ENCODE results near the gene HDDC3.

Gene HDDC3

DNA sequence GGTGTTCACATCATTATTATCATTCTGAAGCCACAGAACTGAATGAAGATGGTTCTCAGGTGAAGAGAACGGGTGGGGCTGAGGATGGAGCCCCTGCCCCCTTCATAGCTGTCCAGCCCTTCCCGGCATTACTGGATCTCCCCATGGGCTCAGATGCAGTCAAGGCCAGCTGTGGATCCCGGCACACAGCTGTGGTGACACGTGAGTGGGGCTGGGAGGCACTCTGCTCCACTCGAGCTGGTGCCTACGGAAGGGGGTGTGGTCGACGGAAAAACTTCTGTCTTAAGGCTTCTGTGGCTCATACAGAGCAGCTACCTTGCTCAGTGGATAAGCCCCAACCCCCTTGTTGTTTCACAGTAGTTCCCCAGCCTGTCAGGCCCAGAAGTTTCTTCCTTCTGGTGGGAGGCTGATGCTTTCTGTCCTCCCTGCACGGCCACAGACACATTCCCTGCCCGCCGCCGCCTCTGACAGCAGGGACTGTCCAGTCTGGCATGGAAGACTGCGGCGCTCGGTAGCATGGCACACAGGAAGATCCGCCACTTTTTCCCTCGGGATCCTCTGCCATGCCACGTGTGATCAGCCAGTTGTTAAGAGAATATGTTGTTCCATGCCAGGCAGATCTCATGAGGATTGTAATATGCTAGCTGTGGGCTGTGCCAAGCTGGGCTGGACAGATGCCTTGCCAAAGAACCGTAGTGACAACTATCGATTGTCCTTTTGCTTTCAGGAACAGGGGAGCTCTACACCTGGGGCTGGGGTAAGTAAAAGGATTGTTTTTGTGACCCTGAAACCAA, 28.1 kb upstream of the HDDC3 start:
- no peak overlapping the region for H3K9ac ChIP-seq (ENCODE audit: low read length)
- H3K27ac ChIP-seq (ENCODE audit: low read depth, low read length) = peak overlapping the region; percentile 16
- peaks cover 34% of the 10 kb centered on the region for H3K4me1 ChIP-seq (ENCODE audit: insufficient read depth, low read length)
- H3K9me3 ChIP-seq (ENCODE audit: low read length) = no peaks in the 10 kb centered on the region
- H3K36me3 ChIP-seq (ENCODE audit: insufficient read depth, low read length) = peaks cover 26% of the 10 kb centered on the region
- no peak overlapping the region for H3K4me3 ChIP-seq (ENCODE audit: low read depth in 1 of 2, low read length in 2 of 2)
- H3K27me3 ChIP-seq (ENCODE audit: control insufficient read depth in 1 of 2, insufficient read depth in 2 of 2, low read length in 2 of 2) = no peaks in the 10 kb centered on the region

DNA sequence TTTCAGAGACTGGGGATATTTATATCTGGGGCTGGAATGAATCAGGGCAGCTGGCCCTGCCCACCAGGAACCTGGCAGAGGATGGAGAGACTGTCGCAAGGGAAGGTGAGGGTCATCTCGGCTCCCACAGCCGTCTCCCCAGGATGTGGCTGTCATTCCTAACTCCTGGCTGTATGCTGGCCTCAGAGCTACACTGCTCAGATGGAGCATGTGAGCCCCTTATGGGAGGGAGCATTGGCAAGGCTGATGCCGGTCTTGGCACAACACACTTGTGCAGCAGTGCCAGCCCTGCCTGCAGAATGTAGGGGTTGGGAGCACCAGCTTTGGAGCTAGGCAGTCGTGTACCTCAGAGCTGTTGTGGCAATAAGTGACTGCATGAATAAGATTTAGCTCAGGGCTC, 27.5 kb upstream of the HDDC3 start:
- Histone ChIP-seq H3K9ac (ENCODE audit: low read length) (peak overlapping the region; percentile 35), H3K4me3 (ENCODE audit: low read depth in 1 of 2, low read length in 2 of 2) (no peak overlapping the region), H3K36me3 (ENCODE audit: insufficient read depth, low read length) (peaks cover 26% of the 10 kb centered on the region), H3K9me3 (ENCODE audit: low read length) (no peaks in the 10 kb centered on the region), H3K27ac (ENCODE audit: low read depth, low read length) (no peak overlapping the region), H3K27me3 (ENCODE audit: control insufficient read depth in 1 of 2, insufficient read depth in 2 of 2, low read length in 2 of 2) (no peaks in the 10 kb centered on the region), H3K4me1 (ENCODE audit: insufficient read depth, low read length) (peaks cover 38% of the 10 kb centered on the region)

DNA sequence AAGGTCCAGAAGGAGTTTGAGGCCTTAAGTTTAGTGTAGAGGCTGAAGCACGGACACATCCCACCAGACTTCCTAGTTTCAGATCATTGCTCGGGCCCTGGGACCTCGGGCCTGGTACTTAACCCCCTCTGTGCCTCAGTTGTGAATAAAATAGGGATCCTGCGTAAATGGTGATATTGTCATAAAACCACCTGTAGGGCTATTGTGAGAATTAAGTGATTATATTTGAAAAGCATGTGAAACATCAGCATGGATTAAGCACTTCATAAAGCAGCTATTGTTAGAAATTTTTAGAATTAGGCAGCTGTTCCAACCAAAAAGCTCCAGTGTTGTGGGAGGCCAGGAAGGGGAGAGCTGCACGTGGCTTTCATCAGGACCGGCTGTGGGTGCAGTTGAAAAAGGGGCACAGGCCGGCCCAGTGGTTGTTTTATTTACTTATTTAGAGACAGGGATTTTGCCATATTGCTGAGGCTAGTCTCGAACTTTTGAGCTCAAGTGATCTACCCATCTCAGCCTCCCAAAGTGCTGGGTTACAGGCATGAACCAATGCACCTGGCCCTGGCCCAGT, 26.8 kb upstream of the HDDC3 start:
- Histone ChIP-seq H3K36me3 (ENCODE audit: insufficient read depth, low read length) (peaks cover 26% of the 10 kb centered on the region), H3K4me3 (ENCODE audit: low read depth in 1 of 2, low read length in 2 of 2) (no peak overlapping the region), H3K27me3 (ENCODE audit: control insufficient read depth in 1 of 2, insufficient read depth in 2 of 2, low read length in 2 of 2) (no peaks in the 10 kb centered on the region), H3K4me1 (ENCODE audit: insufficient read depth, low read length) (peaks cover 38% of the 10 kb centered on the region), H3K27ac (ENCODE audit: low read depth, low read length) (no peak overlapping the region), H3K9ac (ENCODE audit: low read length) (peak overlapping the region; percentile 35), H3K9me3 (ENCODE audit: low read length) (no peaks in the 10 kb centered on the region)

DNA sequence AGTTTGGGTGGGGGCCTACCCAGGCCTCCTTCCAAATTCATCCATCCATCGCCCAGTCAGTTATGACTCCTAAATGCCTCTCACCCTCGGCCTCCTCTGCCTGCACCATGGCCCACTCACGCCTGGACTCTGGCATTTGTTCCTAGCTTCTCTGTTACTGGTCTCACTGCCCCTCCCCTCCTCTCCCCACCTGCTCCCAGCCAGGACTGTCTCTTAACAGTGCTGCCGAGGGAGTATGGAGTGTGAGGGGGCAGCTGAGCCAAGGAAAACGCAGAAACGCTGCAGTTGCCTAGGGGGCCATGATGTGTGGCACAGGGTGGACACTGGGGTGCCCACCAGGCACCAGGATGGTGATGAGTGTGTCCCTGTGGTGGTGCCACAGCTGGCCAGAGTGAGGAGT, 25.4 kb upstream of the HDDC3 start:
- no peak overlapping the region for H3K27ac ChIP-seq (ENCODE audit: low read depth, low read length)
- peaks cover 33% of the 10 kb centered on the region for H3K36me3 ChIP-seq (ENCODE audit: insufficient read depth, low read length)
- H3K4me3 ChIP-seq (ENCODE audit: low read depth in 1 of 2, low read length in 2 of 2) = peak overlapping the region; percentile 24 to 73
- no peaks in the 10 kb centered on the region for H3K9me3 ChIP-seq (ENCODE audit: low read length)
- H3K9ac ChIP-seq (ENCODE audit: low read length) = peak overlapping the region; percentile 39
- H3K4me1 ChIP-seq (ENCODE audit: insufficient read depth, low read length) = peaks cover 38% of the 10 kb centered on the region
- no peaks in the 10 kb centered on the region for H3K27me3 ChIP-seq (ENCODE audit: control insufficient read depth in 1 of 2, insufficient read depth in 2 of 2, low read length in 2 of 2)

DNA sequence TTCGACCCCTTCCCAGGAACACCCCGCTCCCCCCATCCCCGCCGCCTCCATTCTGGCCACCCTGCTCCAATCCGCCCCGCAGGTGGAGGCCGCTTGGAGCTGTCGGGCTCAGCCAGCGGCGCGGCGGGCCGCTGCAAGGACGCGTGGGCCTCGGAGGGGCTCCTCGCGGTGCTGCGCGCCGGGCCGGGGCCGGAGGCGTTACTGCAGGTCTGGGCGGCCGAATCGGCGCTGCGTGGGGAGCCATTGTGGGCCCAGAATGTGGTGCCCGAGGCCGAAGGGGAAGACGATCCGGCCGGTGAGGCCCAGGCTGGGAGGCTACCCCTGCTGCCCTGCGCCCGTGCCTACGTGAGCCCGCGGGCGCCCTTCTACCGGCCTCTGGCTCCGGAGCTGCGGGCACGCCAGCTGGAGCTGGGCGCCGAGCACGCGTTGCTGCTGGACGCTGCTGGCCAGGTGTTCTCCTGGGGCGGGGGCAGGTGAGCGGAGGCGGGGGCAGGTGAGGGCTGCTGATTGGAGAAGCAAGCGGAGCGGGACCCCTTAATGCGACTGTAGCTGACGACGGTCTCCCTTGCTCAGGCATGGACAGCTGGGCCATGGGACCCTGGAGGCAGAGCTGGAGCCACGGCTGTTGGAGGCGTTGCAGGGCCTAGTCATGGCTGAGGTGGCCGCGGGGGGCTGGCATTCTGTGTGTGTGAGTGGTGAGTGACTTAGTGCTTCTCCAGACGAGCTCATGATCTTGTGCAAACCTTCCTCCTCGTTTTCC, 24.9 kb upstream of the HDDC3 start:
- Histone ChIP-seq H3K36me3 (ENCODE audit: insufficient read depth, low read length) (peaks cover 33% of the 10 kb centered on the region), H3K4me3 (ENCODE audit: low read depth in 1 of 2, low read length in 2 of 2) (peak overlapping the region; percentile 24 to 73), H3K27me3 (ENCODE audit: control insufficient read depth in 1 of 2, insufficient read depth in 2 of 2, low read length in 2 of 2) (no peaks in the 10 kb centered on the region), H3K9ac (ENCODE audit: low read length) (peak overlapping the region; percentile 39), H3K4me1 (ENCODE audit: insufficient read depth, low read length) (peaks cover 38% of the 10 kb centered on the region), H3K9me3 (ENCODE audit: low read length) (no peaks in the 10 kb centered on the region), H3K27ac (ENCODE audit: low read depth, low read length) (peak overlapping the region; percentile 12)

DNA sequence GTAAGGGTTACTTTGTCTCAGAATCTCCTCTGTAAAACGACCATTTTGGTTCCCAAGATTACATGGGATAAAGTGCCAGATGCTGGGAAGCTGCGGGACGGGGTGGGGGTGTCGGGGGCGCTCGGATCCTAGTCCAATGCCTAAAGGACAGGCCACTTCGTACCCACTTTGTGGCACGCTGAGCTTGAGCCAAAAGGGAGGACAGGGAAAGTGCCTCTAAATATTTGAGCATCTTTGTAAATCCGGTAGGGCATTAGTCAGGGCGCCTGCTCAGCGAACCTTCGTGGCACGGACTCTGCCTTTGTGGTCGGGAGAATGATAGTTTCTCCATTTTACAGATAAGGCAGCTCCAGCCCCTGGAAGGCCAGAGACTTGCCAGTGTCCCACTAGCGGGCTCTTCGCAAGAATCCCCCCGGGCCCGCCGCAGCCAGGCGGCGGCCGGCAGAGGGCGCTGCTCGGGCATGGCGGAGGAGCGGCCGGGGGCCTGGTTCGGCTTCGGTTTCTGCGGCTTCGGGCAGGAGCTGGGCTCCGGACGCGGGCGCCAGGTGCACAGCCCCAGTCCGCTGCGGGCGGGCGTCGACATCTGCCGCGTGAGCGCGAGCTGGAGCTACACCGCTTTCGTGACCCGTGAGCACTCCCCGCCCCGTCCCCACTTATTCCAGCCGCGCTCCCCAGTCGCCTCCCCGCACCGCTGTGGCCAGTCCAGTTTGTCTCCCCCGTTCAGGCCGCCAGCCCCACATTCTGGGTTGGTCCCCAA, 24.1 kb upstream of the HDDC3 start:
- Histone ChIP-seq H3K9ac (ENCODE audit: low read length) (no peak overlapping the region), H3K36me3 (ENCODE audit: insufficient read depth, low read length) (peaks cover 33% of the 10 kb centered on the region), H3K4me1 (ENCODE audit: insufficient read depth, low read length) (peaks cover 38% of the 10 kb centered on the region), H3K27ac (ENCODE audit: low read depth, low read length) (peak overlapping the region; percentile 12), H3K27me3 (ENCODE audit: control insufficient read depth in 1 of 2, insufficient read depth in 2 of 2, low read length in 2 of 2) (no peaks in the 10 kb centered on the region), H3K9me3 (ENCODE audit: low read length) (no peaks in the 10 kb centered on the region), H3K4me3 (ENCODE audit: low read depth in 1 of 2, low read length in 2 of 2) (peak overlapping the region; percentile 24 to 73)

DNA sequence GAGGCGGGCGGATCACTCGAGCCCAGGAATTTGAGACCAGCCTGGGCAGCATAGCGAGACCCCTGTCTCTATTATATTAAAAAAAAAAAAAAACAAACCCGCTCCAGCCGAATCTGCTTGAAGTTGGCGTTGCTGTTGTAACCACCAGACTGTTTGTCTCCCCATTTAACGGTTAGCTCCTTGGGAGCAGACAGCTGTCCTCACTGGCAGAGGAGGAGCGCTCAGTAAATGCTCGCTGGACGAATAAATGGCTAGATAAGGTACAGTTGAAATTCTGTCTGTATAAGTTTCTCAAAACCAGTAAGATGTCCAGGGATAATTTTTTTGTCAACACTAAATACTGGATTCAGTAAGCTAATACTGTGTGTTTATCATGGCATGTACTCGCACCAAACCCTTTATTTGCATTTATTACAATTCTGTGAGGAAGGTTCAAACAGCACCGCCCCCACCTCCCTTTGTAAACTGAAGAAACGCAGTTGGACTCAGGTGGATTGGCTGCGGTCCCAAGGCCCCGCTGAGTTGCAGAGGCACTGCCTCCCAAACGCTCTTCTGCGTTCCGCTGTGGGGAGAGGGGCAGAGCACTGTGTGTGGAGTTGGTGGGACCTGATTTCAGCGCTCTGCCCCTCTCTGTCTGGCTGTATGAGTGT, 23.4 kb upstream of the HDDC3 start:
- peaks cover 32% of the 10 kb centered on the region for H3K36me3 ChIP-seq (ENCODE audit: insufficient read depth, low read length)
- peaks cover 38% of the 10 kb centered on the region for H3K4me1 ChIP-seq (ENCODE audit: insufficient read depth, low read length)
- no peaks in the 10 kb centered on the region for H3K27me3 ChIP-seq (ENCODE audit: control insufficient read depth in 1 of 2, insufficient read depth in 2 of 2, low read length in 2 of 2)
- no peak overlapping the region for H3K9ac ChIP-seq (ENCODE audit: low read length)
- peak overlapping the region in 1 of 2 donors; percentile 70 for H3K4me3 ChIP-seq (ENCODE audit: low read depth in 1 of 2, low read length in 2 of 2)
- no peak overlapping the region for H3K27ac ChIP-seq (ENCODE audit: low read depth, low read length)
- H3K9me3 ChIP-seq (ENCODE audit: low read length) = no peaks in the 10 kb centered on the region

DNA sequence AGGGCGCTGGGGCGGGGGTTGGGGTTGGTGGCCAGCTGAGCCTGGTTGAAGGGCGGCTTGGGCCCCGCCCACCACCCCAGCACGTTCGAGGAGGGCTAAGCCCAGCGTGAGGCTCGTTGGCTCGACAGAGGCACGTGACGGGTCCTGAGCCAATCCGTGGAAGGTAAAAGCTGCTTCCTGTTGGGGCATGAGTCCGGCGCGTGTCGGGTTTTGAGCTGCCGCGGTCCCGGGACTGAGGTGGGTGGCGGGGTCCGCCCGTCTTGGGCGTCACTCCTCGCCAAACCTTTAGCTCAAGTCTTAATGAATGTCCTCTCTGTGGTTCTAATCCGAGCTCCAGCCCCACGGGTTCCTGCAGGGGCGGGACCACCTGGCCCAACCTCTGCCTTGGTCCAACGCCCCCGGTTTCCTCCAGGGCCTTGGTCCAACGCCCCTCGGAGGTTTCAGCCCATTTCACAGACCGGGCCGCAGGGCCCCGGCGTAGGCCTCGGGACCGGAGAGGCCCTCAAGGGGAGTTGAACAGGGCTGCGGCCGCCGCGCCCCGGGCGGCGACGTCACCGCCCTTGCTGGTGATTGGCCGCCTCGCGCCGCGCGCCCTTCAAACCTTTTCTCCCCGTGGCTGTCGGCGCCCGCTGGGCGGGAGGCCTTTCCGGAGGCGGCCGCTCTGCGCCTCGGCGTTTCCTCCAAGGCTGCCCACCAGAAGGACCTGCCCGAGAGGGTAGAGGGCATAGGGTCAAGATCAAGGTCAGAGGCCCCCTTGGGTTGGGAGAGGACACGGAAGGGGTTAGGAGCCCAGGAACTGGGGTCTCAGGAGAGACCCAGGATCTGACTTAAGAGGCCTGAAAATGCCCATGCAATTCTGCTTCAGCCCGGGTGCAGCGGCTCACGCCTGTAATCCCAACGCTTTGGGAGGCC, 22.6 kb upstream of the HDDC3 start, which contains the start of gene RCCD1:
TSS of gene RCCD1 (plus strand) at position 173 of the 912 bp plus-strand sequence. CDS start 1,851 bp downstream, outside the sequence.
- H3K27me3 ChIP-seq (ENCODE audit: control insufficient read depth in 1 of 2, insufficient read depth in 2 of 2, low read length in 2 of 2) = no peaks in the 10 kb centered on the region
- H3K36me3 ChIP-seq (ENCODE audit: insufficient read depth, low read length) = peaks cover 39% of the 10 kb centered on the region
- peak within 1 kb of the TSS; percentile 98 for H3K27ac ChIP-seq (ENCODE audit: low read depth, low read length)
- peaks cover 30% of the 10 kb centered on the region for H3K4me1 ChIP-seq (ENCODE audit: insufficient read depth, low read length)
- H3K4me3 ChIP-seq (ENCODE audit: low read depth in 1 of 2, low read length in 2 of 2) = peak within 1 kb of the TSS; percentile 68 to 70
- no peaks in the 10 kb centered on the region for H3K9me3 ChIP-seq (ENCODE audit: low read length)
- peak within 1 kb of the TSS; percentile 9 for H3K9ac ChIP-seq (ENCODE audit: low read length)

DNA sequence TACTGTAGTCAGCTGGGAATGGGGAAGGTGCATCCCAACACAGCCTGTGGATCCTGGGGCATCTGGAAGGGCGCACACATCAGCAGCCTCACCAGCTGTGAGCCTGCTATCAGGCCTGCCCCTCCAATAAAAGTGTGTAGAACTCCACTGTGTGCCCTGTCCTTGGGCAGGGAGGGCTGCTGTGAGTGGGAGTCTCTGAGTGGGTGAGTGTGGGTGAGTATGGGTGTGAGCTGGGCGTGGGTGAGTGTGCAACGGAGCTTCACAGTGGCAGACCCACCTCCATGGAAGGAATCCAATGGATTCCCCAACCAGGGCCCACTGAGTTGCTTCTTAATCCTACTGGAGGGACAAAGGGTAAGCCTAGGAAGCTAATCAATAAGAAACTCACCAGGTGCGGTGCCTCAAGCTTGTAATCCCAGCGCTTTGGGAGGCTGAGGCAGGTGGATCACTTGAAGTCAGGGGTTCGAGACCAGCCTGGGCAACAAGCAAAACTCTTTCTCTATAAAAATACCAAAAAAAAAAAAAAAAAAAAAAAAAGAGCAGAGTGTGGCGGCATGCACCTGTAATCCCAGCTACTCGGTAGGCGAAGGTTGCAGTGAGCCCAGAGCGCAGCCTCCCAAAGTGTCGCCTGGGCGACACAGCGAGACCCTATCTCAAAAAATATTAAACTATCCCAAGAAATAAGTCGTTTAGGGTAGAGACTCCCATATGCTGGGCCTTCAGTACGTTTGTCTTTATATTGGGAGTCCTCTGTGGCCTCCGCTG, 21.8 kb upstream of the HDDC3 start:
- Histone ChIP-seq H3K27me3 (ENCODE audit: control insufficient read depth in 1 of 2, insufficient read depth in 2 of 2, low read length in 2 of 2) (no peaks in the 10 kb centered on the region), H3K9ac (ENCODE audit: low read length) (no peak overlapping the region), H3K9me3 (ENCODE audit: low read length) (no peaks in the 10 kb centered on the region), H3K27ac (ENCODE audit: low read depth, low read length) (peak overlapping the region; percentile 98), H3K36me3 (ENCODE audit: insufficient read depth, low read length) (peaks cover 47% of the 10 kb centered on the region), H3K4me3 (ENCODE audit: low read depth in 1 of 2, low read length in 2 of 2) (peak overlapping the region; percentile 68 to 70), H3K4me1 (ENCODE audit: insufficient read depth, low read length) (peaks cover 22% of the 10 kb centered on the region)
